Measurements from ENCODE around the gene DIP2C. TPM values are rescaled to one million over a fixed set of nuclear protein-coding genes. Genes with fewer than 3 reads are reported as not detected.

DIP2C gene
- total RNA-seq, 1 donor from 2014 or later, result 18.4 TPM

DNA sequence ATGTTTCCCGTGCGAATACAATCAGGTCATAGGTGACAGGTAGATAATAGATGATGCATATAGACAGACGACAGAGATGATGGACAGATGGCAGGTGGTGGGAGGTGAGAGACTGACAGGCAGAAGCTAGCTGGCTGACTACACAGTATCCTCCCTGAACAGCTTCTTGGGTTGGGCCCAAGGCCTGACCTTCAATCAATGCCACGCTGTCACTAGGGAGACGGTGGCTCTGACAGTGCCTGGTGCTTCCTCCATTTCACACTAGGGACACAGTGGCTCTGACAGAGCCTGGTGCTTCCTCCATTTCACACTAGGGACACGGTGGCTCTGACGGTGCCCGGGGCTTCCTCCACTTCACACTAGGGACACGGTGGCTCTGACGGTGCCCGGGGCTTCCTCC is 200.1 kb downstream of the DIP2C start:
- no peaks in the 10 kb centered on the region for H3K36me3 ChIP-seq
- H3K4me3 ChIP-seq, result no peak overlapping the region
- DNase-seq (ENCODE audit: extremely low spot score in 2 of 2), result no peak
- TF ChIP-seq POLR2A (IDR thresholded peaks at IDR 0.05) (no peak), POLR2AphosphoS5 (IDR thresholded peaks at IDR 0.05; ENCODE audit: insufficient read depth in 1 of 2, low read depth in 1 of 2) (no peak)
- TF ChIP-seq, protein P1, sequence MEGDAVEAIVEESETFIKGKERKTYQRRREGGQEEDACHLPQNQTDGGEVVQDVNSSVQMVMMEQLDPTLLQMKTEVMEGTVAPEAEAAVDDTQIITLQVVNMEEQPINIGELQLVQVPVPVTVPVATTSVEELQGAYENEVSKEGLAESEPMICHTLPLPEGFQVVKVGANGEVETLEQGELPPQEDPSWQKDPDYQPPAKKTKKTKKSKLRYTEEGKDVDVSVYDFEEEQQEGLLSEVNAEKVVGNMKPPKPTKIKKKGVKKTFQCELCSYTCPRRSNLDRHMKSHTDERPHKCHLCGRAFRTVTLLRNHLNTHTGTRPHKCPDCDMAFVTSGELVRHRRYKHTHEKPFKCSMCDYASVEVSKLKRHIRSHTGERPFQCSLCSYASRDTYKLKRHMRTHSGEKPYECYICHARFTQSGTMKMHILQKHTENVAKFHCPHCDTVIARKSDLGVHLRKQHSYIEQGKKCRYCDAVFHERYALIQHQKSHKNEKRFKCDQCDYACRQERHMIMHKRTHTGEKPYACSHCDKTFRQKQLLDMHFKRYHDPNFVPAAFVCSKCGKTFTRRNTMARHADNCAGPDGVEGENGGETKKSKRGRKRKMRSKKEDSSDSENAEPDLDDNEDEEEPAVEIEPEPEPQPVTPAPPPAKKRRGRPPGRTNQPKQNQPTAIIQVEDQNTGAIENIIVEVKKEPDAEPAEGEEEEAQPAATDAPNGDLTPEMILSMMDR (IDR thresholded peaks at IDR 0.05), result no peak
- H3K27me3 ChIP-seq, result no peaks in the 10 kb centered on the region
- H3K27ac ChIP-seq, result no peak overlapping the region
- H3K4me1 ChIP-seq, result peaks cover 48% of the 10 kb centered on the region
- intact Hi-C loops (cut with DNase I), result no loop called here
- H3K9me3 ChIP-seq, result no peaks in the 10 kb centered on the region

DNA sequence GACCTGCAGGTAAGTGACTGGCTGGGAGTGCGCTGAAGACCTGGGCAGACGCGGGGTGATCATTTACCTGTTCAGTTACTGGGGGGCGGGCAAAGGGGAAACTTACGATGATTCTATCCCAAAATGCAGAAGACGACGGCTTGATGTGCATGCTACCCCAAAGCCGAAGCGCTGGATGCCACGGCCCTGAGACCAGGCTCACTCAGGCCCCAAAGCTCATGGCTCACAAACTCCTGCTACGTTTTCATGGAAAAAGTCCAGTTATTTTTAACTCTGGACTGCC is 200.6 kb downstream of the DIP2C start:
- no peak for DNase-seq (ENCODE audit: extremely low spot score in 2 of 2)
- intact Hi-C loops (cut with DNase I), result no loop called here
- Histone ChIP-seq H3K4me1 (peaks cover 48% of the 10 kb centered on the region), H3K4me3 (no peak overlapping the region), H3K36me3 (no peaks in the 10 kb centered on the region), H3K27ac (no peak overlapping the region), H3K27me3 (no peaks in the 10 kb centered on the region), H3K9me3 (no peaks in the 10 kb centered on the region)
- TF ChIP-seq POLR2AphosphoS5 (IDR thresholded peaks at IDR 0.05; ENCODE audit: insufficient read depth in 1 of 2, low read depth in 1 of 2) (no peak), POLR2A (IDR thresholded peaks at IDR 0.05) (no peak)
- TF ChIP-seq, protein P1 (IDR thresholded peaks at IDR 0.05), result no peak

DNA sequence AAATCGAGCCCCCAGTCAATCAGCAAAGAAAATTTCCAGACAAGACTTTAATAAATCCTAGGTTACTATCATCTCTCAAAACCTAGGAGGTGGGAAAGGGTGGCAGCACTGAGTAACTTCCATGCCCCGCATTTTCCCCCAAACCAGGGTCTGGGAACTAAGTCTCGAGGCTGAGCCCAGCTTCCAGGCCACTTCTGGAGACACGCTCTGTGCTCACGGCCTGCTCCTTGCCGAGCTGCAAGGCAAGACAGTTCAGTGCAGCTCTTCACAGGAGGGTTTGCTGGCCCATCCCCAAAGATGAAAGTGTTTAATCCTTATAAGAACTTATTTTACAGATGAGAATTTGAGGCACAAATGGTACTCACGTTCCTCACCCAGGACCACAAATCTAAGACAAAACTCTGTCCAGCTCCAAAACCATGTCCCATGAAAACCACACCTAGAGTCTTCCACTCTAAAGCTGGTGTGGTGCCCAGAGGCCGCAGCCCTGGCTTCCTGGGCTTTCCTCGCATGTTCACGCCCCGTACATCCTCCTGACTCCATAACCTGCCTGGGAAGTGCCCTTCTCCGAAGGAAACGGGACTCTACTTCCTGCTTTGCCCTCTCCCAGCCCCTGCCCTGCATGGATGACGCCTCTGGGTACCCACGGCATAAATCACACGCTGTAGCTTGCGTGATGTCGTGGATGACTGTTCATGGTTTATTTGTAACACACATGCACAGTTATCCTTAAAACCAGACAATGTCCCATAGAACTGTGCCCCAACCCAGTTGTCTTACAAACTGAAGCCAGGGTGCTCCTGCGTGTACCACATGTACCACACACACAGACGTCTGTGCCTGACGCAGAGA is 201.2 kb downstream of the DIP2C start:
- intact Hi-C loops (cut with DNase I), result no loop called here
- Histone ChIP-seq H3K27me3 (no peaks in the 10 kb centered on the region), H3K27ac (no peak overlapping the region), H3K36me3 (no peaks in the 10 kb centered on the region), H3K9me3 (no peaks in the 10 kb centered on the region), H3K4me1 (peaks cover 51% of the 10 kb centered on the region), H3K4me3 (no peak overlapping the region)
- no peak for TF ChIP-seq POLR2A (IDR thresholded peaks at IDR 0.05)
- TF ChIP-seq, protein P1 (IDR thresholded peaks at IDR 0.05), result no peak
- no peak for TF ChIP-seq POLR2AphosphoS5 (IDR thresholded peaks at IDR 0.05; ENCODE audit: insufficient read depth in 1 of 2, low read depth in 1 of 2)
- no peak for DNase-seq (ENCODE audit: extremely low spot score in 2 of 2)

DNA sequence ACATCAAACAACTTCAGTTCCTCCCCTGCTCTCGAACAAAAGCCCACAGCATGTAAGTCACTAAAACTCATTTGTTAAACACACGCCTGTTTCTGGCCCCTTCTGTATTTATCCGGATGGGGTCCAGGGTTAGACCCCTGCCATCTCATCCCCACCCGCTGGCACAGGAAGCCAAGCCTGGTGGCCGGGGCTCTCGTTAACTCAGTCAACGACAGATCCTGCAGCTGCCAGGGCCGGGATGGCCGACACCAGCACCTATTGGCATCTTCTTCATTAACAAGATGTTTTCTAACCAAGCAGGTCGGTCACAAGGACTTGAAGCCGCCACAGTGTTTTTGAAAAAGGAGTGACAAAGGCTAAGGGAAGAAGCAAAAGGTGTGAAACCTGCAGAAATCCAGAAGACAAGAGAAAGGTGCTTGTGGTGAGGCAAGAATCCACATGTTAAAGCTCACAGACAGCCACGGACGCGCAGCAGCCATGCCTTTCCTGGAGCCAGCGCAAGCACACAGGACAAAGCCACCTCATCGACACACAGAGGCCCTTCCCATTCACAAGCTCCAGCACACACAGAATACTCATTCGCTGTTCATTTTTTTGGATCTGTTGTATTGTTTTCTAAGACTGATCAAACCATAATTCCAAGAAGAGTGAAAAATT is 202.7 kb downstream of the DIP2C start:
- peak overlapping the region; percentile 48 for H3K27ac ChIP-seq
- H3K36me3 ChIP-seq, result no peaks in the 10 kb centered on the region
- H3K9me3 ChIP-seq, result no peaks in the 10 kb centered on the region
- DNase-seq (ENCODE audit: extremely low spot score in 2 of 2), result no peak
- TF ChIP-seq POLR2A (IDR thresholded peaks at IDR 0.05) (no peak), POLR2AphosphoS5 (IDR thresholded peaks at IDR 0.05; ENCODE audit: insufficient read depth in 1 of 2, low read depth in 1 of 2) (no peak)
- TF ChIP-seq, protein P1 (IDR thresholded peaks at IDR 0.05), result no peak
- peaks cover 51% of the 10 kb centered on the region for H3K4me1 ChIP-seq
- intact Hi-C loops (cut with DNase I), result no loop called here
- H3K27me3 ChIP-seq, result no peaks in the 10 kb centered on the region
- H3K4me3 ChIP-seq, result no peak overlapping the region

DNA sequence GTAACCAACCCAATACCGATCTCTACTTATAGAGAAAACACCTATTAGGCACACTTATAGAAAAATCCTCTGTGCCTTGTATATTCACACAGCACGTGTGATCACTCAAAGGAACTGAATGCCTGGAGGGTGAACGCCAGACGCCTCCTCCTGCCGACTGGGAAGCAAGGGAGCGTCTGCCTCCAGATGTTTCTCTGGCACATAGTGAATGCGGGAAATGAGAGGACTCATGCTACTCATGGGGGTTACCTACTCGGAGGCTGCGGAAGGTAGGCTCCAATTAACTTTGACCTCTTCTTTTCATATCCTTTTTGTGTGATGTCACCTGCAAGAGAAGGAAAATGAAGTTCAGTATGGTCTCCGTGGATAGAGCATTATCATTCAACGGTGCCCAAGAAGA is 203.3 kb downstream of the DIP2C start:
- H3K36me3 ChIP-seq, result no peaks in the 10 kb centered on the region
- no peak overlapping the region for H3K4me3 ChIP-seq
- intact Hi-C loops (cut with DNase I), result no loop called here
- peak overlapping the region; percentile 48 for H3K27ac ChIP-seq
- peaks cover 51% of the 10 kb centered on the region for H3K4me1 ChIP-seq
- no peaks in the 10 kb centered on the region for H3K9me3 ChIP-seq
- TF ChIP-seq, protein P1 (IDR thresholded peaks at IDR 0.05), result no peak
- TF ChIP-seq POLR2A (IDR thresholded peaks at IDR 0.05) (no peak), POLR2AphosphoS5 (IDR thresholded peaks at IDR 0.05; ENCODE audit: insufficient read depth in 1 of 2, low read depth in 1 of 2) (no peak)
- DNase-seq (ENCODE audit: extremely low spot score in 2 of 2), result no peak
- H3K27me3 ChIP-seq, result no peaks in the 10 kb centered on the region
